HL-60 (cell line): ENCODE data around the gene PMS2.
A peak's percentile ranks its signal among the peaks of the same experiment; 100 is the strongest.

Experiments
- DNase-seq, 2 experiments: peaks; one replicate each; pipeline ENCODE4 v3.0.0-alpha.2; 2010 to 2020; ENCODE audit warnings: low read depth in 1 of 2, low spot score in 1 of 2
- H3K27ac ChIP-seq: fragments of 250-450 bp; sonication (Bioruptor Pico); replicated peaks from 2 replicates; pipeline ENCODE4 v1.5.1; 2020; ENCODE audit warnings: mild to moderate bottlenecking, moderate library complexity
- H3K27me3 ChIP-seq: fragments of 250-450 bp; sonication (Bioruptor Pico); 2 replicates; pipeline ENCODE4 v1.5.1; 2021; ENCODE audit warnings: mild to moderate bottlenecking, moderate library complexity; ENCODE audit not compliant: insufficient read depth, poor library complexity, severe bottlenecking
- H3K4me3 ChIP-seq: replicated peaks from 2 replicates; pipeline ENCODE4 v1.5.1; 2011; ENCODE audit warnings: mild to moderate bottlenecking, control low read depth, low read length; ENCODE audit not compliant: insufficient read depth
- GABPA ChIP-seq: IDR thresholded peaks from 2 replicates; pipeline ENCODE4 v1.6.1; 2012; ENCODE audit warnings: low read depth
- POLR2AphosphoS5 ChIP-seq: IDR thresholded peaks from 2 replicates; pipeline ENCODE4 v1.6.1; 2012; ENCODE audit warnings: low read depth
- SPI1 ChIP-seq: IDR thresholded peaks from 2 replicates; pipeline ENCODE4 v1.6.1; 2012; ENCODE audit warnings: low read depth, mild to moderate bottlenecking, borderline replicate concordance
- long read RNA-seq: library from polyadenylated mRNA; unstranded; transcript quantifications from one replicate; pipeline ENCODE4 v2.0.0, GENCODE V29; 2020
- TF ChIP-seq, protein P1 (sequence below): IDR thresholded peaks from 2 replicates; pipeline ENCODE4 v1.6.1; 2012; ENCODE audit warnings: low read depth; ENCODE audit not compliant: insufficient replicate concordance
- TF ChIP-seq, protein P2 (sequence below): IDR thresholded peaks from one replicate; pipeline ENCODE4 v1.5.1; 2011; ENCODE audit warnings: low read length, control low read depth, inconsistent platforms; ENCODE audit not compliant: insufficient read depth

PMS2 gene, protein sequence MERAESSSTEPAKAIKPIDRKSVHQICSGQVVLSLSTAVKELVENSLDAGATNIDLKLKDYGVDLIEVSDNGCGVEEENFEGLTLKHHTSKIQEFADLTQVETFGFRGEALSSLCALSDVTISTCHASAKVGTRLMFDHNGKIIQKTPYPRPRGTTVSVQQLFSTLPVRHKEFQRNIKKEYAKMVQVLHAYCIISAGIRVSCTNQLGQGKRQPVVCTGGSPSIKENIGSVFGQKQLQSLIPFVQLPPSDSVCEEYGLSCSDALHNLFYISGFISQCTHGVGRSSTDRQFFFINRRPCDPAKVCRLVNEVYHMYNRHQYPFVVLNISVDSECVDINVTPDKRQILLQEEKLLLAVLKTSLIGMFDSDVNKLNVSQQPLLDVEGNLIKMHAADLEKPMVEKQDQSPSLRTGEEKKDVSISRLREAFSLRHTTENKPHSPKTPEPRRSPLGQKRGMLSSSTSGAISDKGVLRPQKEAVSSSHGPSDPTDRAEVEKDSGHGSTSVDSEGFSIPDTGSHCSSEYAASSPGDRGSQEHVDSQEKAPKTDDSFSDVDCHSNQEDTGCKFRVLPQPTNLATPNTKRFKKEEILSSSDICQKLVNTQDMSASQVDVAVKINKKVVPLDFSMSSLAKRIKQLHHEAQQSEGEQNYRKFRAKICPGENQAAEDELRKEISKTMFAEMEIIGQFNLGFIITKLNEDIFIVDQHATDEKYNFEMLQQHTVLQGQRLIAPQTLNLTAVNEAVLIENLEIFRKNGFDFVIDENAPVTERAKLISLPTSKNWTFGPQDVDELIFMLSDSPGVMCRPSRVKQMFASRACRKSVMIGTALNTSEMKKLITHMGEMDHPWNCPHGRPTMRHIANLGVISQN
- long read RNA-seq, transcript PMS2-201 (15 exons, 2,855 nt): major isoform, 11 of 58 reads
- long read RNA-seq, partial matches to known transcripts: 24 of 58 reads
- long read RNA-seq, other reads (novel, unspliced or antisense): 22 of 58 reads

DNA sequence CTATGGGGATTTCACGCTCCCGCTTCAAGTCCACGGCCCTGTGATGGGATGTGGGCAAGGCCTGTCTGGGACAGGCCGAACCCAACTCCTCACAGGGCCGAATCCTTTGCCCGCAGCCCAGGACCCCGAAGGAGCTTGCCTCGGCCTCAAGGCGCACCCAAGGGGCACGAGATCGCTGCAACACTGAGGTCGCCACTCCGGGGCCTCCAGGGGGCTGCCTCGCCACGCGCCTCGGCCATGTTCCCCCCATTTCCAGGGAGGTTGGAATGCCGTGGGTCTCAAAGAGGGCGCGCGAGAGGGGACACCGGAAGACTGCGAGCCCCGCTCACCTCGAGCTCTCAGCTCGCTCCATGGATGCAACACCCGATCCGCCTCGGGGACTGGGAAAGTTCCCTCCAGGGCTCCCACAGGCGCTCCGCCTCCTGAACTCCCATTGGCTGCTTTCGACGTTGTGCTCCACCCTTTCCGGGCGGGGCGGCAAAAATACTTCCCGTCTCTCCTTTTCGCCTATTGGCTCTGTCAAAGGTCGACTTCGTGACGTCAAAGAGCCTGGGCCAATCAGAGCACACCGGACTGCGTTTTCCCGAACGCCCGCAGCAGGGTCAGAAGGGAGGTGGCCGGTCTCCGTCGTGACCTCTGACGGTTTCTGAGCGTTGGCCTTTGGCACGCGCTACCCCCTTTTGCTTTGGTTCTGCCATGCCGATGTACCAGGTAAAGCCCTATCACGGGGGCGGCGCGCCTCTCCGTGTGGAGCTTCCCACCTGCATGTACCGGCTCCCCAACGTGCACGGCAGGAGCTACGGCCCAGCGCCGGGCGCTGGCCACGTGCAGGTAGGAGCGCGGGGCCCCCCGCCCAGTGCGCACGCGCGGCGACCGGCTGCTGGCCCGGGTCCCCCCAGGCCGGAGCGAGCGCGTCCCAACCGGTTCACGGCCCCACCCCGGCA lies at the start of gene PMS2, which contains the start of gene AIMP2:
Gene PMS2 (minus strand): TSS at position 382 of the 944 bp plus-strand sequence. CDS start 30 bp downstream, at position 352.
Gene AIMP2 (plus strand): TSS at position 605 of the 944 bp plus-strand sequence. CDS start 92 bp downstream, at position 697.
- Histone ChIP-seq H3K27me3 (no peaks in the 10 kb centered on the region), H3K27ac (peak within 1 kb of the TSS; percentile 90), H3K4me3 (peak within 1 kb of the TSS; percentile 86)
- peak; percentile 97 to 99 for DNase-seq
- TF ChIP-seq POLR2AphosphoS5 (peak; percentile 89), SPI1 (peak; percentile 34; the same call in 1 of the 2 replicates), GABPA (peak; percentile 62; the same call in 1 of the 2 replicates)
- TF ChIP-seq, protein P1, sequence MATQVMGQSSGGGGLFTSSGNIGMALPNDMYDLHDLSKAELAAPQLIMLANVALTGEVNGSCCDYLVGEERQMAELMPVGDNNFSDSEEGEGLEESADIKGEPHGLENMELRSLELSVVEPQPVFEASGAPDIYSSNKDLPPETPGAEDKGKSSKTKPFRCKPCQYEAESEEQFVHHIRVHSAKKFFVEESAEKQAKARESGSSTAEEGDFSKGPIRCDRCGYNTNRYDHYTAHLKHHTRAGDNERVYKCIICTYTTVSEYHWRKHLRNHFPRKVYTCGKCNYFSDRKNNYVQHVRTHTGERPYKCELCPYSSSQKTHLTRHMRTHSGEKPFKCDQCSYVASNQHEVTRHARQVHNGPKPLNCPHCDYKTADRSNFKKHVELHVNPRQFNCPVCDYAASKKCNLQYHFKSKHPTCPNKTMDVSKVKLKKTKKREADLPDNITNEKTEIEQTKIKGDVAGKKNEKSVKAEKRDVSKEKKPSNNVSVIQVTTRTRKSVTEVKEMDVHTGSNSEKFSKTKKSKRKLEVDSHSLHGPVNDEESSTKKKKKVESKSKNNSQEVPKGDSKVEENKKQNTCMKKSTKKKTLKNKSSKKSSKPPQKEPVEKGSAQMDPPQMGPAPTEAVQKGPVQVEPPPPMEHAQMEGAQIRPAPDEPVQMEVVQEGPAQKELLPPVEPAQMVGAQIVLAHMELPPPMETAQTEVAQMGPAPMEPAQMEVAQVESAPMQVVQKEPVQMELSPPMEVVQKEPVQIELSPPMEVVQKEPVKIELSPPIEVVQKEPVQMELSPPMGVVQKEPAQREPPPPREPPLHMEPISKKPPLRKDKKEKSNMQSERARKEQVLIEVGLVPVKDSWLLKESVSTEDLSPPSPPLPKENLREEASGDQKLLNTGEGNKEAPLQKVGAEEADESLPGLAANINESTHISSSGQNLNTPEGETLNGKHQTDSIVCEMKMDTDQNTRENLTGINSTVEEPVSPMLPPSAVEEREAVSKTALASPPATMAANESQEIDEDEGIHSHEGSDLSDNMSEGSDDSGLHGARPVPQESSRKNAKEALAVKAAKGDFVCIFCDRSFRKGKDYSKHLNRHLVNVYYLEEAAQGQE: no peak
- TF ChIP-seq, protein P2, sequence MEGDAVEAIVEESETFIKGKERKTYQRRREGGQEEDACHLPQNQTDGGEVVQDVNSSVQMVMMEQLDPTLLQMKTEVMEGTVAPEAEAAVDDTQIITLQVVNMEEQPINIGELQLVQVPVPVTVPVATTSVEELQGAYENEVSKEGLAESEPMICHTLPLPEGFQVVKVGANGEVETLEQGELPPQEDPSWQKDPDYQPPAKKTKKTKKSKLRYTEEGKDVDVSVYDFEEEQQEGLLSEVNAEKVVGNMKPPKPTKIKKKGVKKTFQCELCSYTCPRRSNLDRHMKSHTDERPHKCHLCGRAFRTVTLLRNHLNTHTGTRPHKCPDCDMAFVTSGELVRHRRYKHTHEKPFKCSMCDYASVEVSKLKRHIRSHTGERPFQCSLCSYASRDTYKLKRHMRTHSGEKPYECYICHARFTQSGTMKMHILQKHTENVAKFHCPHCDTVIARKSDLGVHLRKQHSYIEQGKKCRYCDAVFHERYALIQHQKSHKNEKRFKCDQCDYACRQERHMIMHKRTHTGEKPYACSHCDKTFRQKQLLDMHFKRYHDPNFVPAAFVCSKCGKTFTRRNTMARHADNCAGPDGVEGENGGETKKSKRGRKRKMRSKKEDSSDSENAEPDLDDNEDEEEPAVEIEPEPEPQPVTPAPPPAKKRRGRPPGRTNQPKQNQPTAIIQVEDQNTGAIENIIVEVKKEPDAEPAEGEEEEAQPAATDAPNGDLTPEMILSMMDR: no peak

DNA sequence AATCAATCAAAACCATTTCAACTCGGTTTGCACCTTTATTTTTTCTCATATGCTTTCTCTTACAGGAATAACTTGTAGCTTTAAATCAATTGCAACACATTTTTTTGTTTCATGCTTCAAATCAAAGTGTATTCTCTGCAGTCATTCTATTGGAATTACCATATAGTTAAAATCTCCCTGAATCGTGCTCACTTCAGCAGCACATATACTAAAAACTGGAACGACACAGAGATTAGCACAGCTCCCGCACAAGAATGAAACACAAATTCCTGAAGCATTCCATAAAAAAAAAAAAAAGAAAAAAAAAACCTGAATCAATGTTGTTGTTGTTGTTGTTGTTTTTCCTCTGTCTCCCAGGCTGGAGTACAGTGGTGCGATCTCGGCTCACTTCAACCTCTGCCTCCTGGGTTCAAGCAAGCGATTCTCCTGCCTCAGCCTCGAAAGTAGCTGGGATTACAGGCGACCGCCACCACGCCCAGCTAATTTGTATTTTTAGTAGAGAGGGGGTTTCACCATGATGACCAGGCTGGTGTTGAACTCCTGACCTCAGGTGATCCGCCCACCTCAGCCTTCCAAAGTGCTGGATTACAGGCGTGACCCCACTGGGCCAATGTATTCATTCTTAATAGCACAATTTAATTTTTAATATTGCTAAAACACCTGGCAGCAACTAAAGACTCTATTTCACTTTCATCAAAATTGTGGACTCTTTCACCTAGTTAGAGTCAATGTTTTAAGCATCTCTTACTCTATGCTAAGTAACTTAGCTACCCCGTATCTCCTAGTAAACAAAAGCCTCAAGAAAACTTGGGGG lies 48.7 kb upstream of the PMS2 start:
- Histone ChIP-seq H3K27me3 (no peaks in the 10 kb centered on the region), H3K4me3 (peak overlapping the region; percentile 88), H3K27ac (no peak overlapping the region)
- TF ChIP-seq SPI1 (no peak), POLR2AphosphoS5 (no peak), GABPA (no peak)
- TF ChIP-seq, protein P1: no peak
- TF ChIP-seq, protein P2: no peak
- DNase-seq: no peak
